Rectal smooth muscle tissue (tissue), 1 donor: ENCODE measurements around the gene CPSF7.
A peak's percentile ranks its signal among the peaks of the same experiment; 100 is the strongest.
"Not testable (repeated sequence)": the region's sequence is repeated elsewhere in the genome, so short reads cannot be mapped to it uniquely, and the experiment has no call there.

ENCODE experiments used
- H3K27ac ChIP-seq: one replicate; pipeline ENCODE4 v1.7.0; 2013; ENCODE audit warnings: low read depth, low read length, inconsistent platforms
- H3K27me3 ChIP-seq: one replicate; pipeline ENCODE4 v1.7.0; 2013; ENCODE audit warnings: low read length; ENCODE audit not compliant: control insufficient read depth, insufficient read depth
- H3K36me3 ChIP-seq: one replicate; pipeline ENCODE4 v1.7.0; 2013; ENCODE audit warnings: low read length; ENCODE audit not compliant: control insufficient read depth, insufficient read depth
- H3K4me1 ChIP-seq: one replicate; pipeline ENCODE4 v1.7.0; 2013; ENCODE audit warnings: low read length; ENCODE audit not compliant: control insufficient read depth, insufficient read depth
- H3K4me3 ChIP-seq: one replicate; pipeline ENCODE4 v1.7.0; 2013; ENCODE audit warnings: low read length
- H3K9ac ChIP-seq: one replicate; pipeline ENCODE4 v1.7.0; 2013; ENCODE audit warnings: low read length

The CPSF7 gene, protein sequence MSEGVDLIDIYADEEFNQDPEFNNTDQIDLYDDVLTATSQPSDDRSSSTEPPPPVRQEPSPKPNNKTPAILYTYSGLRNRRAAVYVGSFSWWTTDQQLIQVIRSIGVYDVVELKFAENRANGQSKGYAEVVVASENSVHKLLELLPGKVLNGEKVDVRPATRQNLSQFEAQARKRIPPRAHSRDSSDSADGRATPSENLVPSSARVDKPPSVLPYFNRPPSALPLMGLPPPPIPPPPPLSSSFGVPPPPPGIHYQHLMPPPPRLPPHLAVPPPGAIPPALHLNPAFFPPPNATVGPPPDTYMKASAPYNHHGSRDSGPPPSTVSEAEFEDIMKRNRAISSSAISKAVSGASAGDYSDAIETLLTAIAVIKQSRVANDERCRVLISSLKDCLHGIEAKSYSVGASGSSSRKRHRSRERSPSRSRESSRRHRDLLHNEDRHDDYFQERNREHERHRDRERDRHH

DNA sequence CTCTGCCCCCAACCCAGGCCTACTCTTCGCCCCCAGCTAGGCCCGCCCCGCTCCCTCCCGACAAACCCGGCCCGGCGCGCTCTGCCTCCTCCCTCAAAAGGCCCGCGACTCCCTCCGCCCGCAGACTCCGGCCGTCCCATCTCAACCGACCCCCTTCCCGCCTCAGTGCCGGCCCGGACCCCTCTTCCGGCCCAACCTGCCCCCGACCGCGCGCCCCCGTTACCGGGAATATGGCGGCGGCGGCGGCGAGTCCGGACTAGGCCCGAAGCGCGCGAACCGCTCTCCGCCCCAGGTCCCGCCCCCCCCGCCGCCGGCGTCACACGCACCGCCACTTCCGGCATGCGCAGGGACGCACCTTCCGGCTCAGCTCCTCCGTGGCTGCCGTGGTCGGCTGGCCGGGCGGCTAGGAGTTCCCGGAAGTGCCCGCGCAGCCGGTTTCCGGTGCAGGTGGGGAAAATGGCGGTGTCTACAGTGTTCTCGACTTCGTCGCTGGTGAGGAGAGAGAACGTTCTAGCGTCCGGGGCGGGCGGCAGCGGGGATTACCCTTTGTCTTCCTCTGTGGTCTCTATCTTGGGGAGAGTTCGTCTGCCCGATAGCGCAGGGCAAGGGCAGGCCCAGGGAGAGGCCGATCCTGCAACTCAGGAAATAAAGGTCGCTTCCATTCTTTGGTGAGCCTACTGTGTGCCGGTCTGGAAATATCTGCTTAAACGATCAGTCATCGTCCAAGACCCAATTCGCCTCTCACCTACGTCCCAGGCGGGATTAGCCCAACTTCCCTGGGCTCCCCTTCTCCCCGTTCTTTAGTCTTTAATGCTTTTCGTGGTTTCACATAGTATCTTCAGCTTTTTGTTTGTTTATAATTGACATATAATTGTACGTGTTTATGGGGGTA is at the start of gene CPSF7, which contains the start of gene SDHAF2:
TSS of gene CPSF7 (minus strand) at position 285 of the 892 bp plus-strand sequence. CDS start 740 bp downstream, outside the sequence.
TSS of gene SDHAF2 (plus strand) at position 434 of the 892 bp plus-strand sequence. CDS start at position 457, 23 bp downstream.
- H3K27ac ChIP-seq = peak within 1 kb of the TSS; percentile 97
- peak within 1 kb of the TSS; percentile 99 for H3K9ac ChIP-seq
- H3K27me3 ChIP-seq = no peaks in the 10 kb centered on the region
- peak within 1 kb of the TSS; percentile 100 for H3K4me3 ChIP-seq
- peaks cover 9% of the 10 kb centered on the region for H3K36me3 ChIP-seq
- peaks cover 13% of the 10 kb centered on the region for H3K4me1 ChIP-seq

DNA sequence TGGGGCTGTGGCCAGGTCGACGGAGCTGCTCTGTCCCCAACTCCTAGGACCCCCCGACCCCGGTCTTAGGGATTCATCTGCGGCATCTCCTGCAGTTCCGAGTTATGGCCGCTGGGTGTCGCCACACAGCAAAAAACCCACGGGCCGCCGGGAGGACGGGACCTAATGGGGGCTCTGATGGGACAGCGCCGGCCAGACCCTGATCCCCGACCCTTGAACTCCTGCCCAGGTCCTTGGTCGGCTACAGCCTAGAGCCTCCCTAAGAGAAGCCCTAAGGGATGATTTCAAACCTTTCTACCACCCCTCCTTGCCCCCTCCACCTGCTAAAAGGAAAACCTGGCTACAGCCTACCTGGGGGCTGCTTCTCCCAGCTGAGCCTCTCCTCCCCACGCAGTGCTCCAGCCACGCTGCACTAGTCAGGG is 48.0 kb upstream of the CPSF7 start:
- Histone ChIP-seq H3K27ac (no peak overlapping the region), H3K4me3 (no peak overlapping the region), H3K36me3 (no peaks in the 10 kb centered on the region), H3K4me1 (peaks cover 8% of the 10 kb centered on the region), H3K27me3 (no peaks in the 10 kb centered on the region), H3K9ac (no peak overlapping the region)

GRCh38 chr11:61477126-61477525 is 47.4 kb upstream of the CPSF7 start:
- no peaks in the 10 kb centered on the region for H3K36me3 ChIP-seq
- H3K9ac ChIP-seq = no peak overlapping the region
- H3K27ac ChIP-seq = no peak overlapping the region
- peaks cover 14% of the 10 kb centered on the region for H3K4me1 ChIP-seq
- no peak overlapping the region for H3K4me3 ChIP-seq
- no peaks in the 10 kb centered on the region for H3K27me3 ChIP-seq

- Histone ChIP-seq H3K27ac (no peak overlapping the region), H3K9ac (no peak overlapping the region), H3K4me1 (peaks cover 15% of the 10 kb centered on the region), H3K36me3 (no peaks in the 10 kb centered on the region), H3K27me3 (no peaks in the 10 kb centered on the region), H3K4me3 (no peak overlapping the region)
These were observed 46.6 kb upstream of the CPSF7 start for GRCh38 chr11:61476371-61476770.

DNA sequence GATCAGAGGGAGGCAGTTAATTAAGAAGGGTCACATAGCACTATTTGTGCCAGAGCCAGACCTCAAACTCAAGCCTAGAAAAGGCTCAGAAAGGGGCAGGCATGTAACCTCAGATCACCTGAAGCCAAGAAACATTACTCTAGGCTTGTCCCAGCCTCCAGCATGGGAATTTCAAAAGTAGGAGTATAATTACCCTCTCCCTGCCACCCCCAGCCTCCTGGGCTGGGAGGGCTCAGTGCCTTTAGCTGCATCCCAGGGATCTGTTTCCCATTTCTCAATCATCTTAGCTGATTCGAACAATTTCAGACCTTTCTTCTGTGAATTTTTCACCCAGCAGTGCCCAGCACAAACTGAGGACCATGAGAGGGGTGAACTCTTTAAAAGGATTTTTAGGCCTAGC is 45.7 kb upstream of the CPSF7 start:
- Histone ChIP-seq H3K4me3 (no peak overlapping the region), H3K36me3 (no peaks in the 10 kb centered on the region), H3K9ac (no peak overlapping the region), H3K27me3 (no peaks in the 10 kb centered on the region), H3K27ac (no peak overlapping the region), H3K4me1 (peaks cover 15% of the 10 kb centered on the region)

GRCh38 chr11:61474013-61474643 is 44.4 kb upstream of the CPSF7 start:
- peaks cover 15% of the 10 kb centered on the region for H3K4me1 ChIP-seq

DNA sequence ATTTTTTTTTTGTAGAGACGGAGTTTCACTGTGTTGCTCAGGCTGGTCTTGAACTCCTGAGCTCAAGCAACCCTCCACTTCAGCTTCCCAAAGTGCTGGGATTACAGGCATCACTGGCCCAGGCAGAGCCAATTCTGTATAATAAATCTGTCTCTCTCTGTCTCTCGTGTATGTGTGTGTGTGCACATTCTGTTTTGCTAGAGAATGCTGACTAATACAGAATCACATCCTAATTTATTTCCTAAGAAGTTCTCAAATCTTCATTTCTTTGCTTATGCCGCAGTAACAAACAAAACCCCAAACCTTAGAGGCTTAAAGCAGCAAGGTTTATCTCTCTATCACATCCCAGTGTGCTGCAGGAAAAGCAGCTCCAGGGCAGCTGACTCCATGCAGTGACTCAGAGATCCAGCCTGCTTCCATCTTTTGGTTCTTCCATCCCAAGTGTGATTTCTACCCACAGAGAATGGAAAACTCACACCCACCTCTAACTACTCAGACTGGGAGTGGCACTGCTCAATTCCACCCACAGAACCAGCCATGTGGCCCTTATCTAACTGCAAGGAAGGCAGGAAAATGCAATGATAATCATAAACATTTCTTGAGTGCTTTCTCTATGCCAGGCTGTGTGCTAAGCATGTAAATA is 43.7 kb upstream of the CPSF7 start:
- Histone ChIP-seq H3K27ac (no peak overlapping the region), H3K4me1 (peaks cover 15% of the 10 kb centered on the region), H3K27me3 (no peaks in the 10 kb centered on the region), H3K36me3 (no peaks in the 10 kb centered on the region), H3K9ac (no peak overlapping the region), H3K4me3 (no peak overlapping the region)

More at GRCh38 chr11:61474013-61474643, 44.4 kb upstream of the CPSF7 start:
- H3K4me3 ChIP-seq = no peak overlapping the region
- H3K36me3 ChIP-seq = no peaks in the 10 kb centered on the region
- H3K9ac ChIP-seq = no peak overlapping the region
- H3K27ac ChIP-seq = no peak overlapping the region
- no peaks in the 10 kb centered on the region for H3K27me3 ChIP-seq

DNA sequence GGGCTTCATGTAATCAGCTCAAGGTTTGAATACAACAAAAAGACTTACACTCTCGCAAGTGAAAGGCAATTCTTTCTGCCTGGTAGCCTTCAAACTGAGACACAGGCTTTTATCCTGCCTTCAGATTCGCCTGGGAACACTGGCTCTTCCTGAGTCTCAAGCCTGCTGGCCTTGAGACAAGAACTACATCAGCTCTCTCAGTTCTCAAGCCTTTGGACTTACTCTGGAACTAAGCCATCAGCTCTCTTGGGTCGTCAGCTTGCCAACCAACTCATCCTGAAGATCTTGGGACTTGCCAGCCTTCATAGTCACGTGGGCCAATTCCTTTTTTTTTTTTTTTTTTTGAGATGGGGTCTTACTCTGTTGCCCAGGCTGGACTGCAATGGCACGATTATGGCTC is 43.1 kb upstream of the CPSF7 start:
- Histone ChIP-seq H3K36me3 (no peaks in the 10 kb centered on the region), H3K27me3 (no peaks in the 10 kb centered on the region), H3K4me3 (no peak overlapping the region), H3K4me1 (peaks cover 15% of the 10 kb centered on the region), H3K9ac (no peak overlapping the region), H3K27ac (peak overlapping the region; percentile 78)

DNA sequence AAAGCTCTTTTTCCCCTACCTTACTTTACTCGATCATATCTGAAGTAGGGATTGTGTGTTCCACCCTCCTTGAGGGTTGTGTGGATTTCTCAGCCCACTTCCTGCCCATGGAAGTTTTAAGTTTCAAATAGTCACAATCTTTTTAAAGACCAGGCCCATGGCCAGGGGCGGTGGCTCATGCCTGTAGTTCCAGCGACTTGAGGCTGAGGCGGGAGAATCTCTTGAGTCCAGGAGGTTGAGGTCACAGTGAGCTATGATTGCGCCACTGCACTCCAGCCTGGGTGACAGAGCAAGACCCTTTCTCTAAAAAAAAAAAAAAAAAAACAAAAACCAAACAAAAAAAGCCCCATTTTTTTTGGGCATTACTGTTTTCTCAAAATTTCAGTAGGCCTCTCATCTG is 42.5 kb upstream of the CPSF7 start:
- Histone ChIP-seq H3K27ac (peak overlapping the region; percentile 78), H3K36me3 (no peaks in the 10 kb centered on the region), H3K4me1 (peaks cover 9% of the 10 kb centered on the region), H3K4me3 (no peak overlapping the region), H3K27me3 (no peaks in the 10 kb centered on the region), H3K9ac (no peak overlapping the region)

DNA sequence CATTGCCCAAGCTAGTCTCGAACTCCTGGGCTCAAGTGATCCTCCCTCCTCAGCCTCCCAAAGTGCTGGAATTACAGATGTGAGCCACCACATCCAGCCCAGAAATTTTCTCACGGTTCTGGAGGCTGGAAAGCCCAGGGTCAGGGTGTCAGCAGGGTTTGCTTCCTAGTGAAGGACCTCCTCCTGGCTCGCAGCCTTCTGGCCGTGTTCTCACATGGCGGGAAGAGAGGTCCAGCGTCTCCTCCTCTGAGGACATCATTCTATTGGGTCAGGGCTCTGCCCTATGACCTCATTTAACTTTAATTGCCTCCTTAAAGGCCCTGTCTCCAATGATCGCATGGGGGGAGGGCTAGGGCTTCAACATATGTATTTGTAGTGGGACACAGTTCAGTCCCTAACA is 38.2 kb upstream of the CPSF7 start:
- Histone ChIP-seq H3K4me3 (no peak overlapping the region), H3K27ac (no peak overlapping the region)

DNA sequence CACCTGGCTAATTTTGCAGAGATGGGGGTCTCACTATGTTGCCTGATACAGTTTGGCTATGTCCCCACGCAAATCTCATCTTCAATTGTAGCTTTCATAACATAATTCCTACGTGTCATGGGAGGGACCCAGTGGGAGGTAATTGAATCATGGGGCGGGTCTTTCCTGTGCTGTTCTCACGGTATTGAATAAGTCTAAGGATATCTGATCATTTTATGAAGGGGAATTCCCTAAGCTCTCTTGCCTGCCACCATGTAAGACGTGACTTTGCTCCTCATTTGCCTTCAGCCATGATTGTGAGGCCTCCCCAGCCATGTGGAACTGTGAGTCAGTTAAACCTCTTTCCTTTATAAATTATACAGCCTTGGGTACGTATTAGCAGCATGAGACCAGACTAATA is 37.8 kb upstream of the CPSF7 start:
- H3K36me3 ChIP-seq = not testable (repeated sequence)

More for the DNA sequence above, 38.2 kb upstream of the CPSF7 start:
- H3K27me3 ChIP-seq = no peaks in the 10 kb centered on the region
- H3K4me1 ChIP-seq = peaks cover 9% of the 10 kb centered on the region
- H3K9ac ChIP-seq = no peak overlapping the region
- H3K36me3 ChIP-seq = no peaks in the 10 kb centered on the region

More for the DNA sequence above, 37.8 kb upstream of the CPSF7 start:
- H3K4me1 ChIP-seq, H3K27me3 ChIP-seq, H3K9ac ChIP-seq, H3K4me3 ChIP-seq, H3K27ac ChIP-seq: not testable (repeated sequence)
